HG03354 (cell line): ENCODE data around the gene MPND.
"Not testable (repeated sequence)": the region's sequence is repeated elsewhere in the genome, so short reads cannot be mapped to it uniquely, and the experiment has no call there.

Experiments used
- ATAC-seq: cut with Tn5 transposase; IDR thresholded peaks from one replicate; pipeline ENCODE4 v1.9.1; 2021; ENCODE audit warnings: mild to moderate bottlenecking; ENCODE audit not compliant: unreplicated experiment, poor library complexity, severe bottlenecking

The MPND gene

GRCh38 chr19:4318460-4318859 lies 24.9 kb upstream of the MPND start:
- ATAC-seq, result no peak

- ATAC-seq, result no peak
Measured at GRCh38 chr19:4319067-4319718, 24.2 kb upstream of the MPND start.

- no peak for ATAC-seq
Measured at GRCh38 chr19:4320419-4320818, 22.9 kb upstream of the MPND start.

- no peak for ATAC-seq
Measured at GRCh38 chr19:4322942-4323665, 20.3 kb upstream of the MPND start.

- ATAC-seq, result no peak
Measured at GRCh38 chr19:4323692-4324091, 19.7 kb upstream of the MPND start.

- no peak for ATAC-seq
Measured at GRCh38 chr19:4324228-4324627, 19.1 kb upstream of the MPND start.

- ATAC-seq, result no peak
Measured at GRCh38 chr19:4326215-4326836, 17.0 kb upstream of the MPND start.

GRCh38 chr19:4326837-4327251 lies 16.5 kb upstream of the MPND start:
- ATAC-seq, result no peak

GRCh38 chr19:4327252-4327876 lies 16.0 kb upstream of the MPND start:
- ATAC-seq, result no peak

- peak; percentile 8 for ATAC-seq
Measured at GRCh38 chr19:4327877-4328242, 15.5 kb upstream of the MPND start.

- ATAC-seq, result peak; percentile 81
Measured at GRCh38 chr19:4328243-4328990, 14.9 kb upstream of the MPND start.

- not testable (repeated sequence) for ATAC-seq
Measured at GRCh38 chr19:4328991-4329681, 14.2 kb upstream of the MPND start.

GRCh38 chr19:4329858-4330257 lies 13.5 kb upstream of the MPND start:
- no peak for ATAC-seq

GRCh38 chr19:4334929-4335570 lies 8.3 kb upstream of the MPND start:
- ATAC-seq, result no peak

- ATAC-seq, result no peak
Measured at GRCh38 chr19:4337906-4338440, 5.4 kb upstream of the MPND start.

- no peak for ATAC-seq
Measured at GRCh38 chr19:4338441-4339355, 4.7 kb upstream of the MPND start, which contains the start of gene STAP2. Gene STAP2, minus strand, starts transcription at chr19:4338827. Its CDS starts 74 bp downstream, at chr19:4338753.

GRCh38 chr19:4342314-4342614 lies 1.1 kb upstream of the MPND start:
- no peak for ATAC-seq
